LNCAP (cell line): ENCODE measurements around the gene DISP3.

Source experiments
- TF ChIP-seq, protein P1 (sequence below): fragments of 450-650 bp; IDR thresholded peaks from 2 replicates; pipeline ENCODE4 v1.5.1; 2017; ENCODE audit warnings: mild to moderate bottlenecking

The DISP3 gene

DNA sequence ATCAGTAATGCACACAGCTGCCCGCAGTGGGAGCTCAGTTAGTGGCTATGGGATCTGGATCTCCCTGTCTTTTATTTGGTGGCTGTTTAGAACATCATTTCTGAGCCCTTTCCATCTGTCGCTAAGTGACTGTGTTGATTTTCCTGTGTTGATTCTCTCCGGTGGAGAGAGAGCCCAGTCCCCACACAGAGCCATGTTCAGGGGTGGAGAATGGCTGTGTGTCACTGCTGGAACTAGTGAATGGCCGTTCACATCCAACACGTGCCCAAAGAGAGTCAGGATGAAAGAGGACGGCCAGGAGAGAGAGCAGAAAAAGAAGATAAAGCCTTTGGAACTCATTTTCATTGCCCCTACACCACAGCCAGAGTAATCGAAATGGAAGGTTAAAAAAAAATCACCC is 99.0 kb downstream of the DISP3 start:
- TF ChIP-seq, protein P1, sequence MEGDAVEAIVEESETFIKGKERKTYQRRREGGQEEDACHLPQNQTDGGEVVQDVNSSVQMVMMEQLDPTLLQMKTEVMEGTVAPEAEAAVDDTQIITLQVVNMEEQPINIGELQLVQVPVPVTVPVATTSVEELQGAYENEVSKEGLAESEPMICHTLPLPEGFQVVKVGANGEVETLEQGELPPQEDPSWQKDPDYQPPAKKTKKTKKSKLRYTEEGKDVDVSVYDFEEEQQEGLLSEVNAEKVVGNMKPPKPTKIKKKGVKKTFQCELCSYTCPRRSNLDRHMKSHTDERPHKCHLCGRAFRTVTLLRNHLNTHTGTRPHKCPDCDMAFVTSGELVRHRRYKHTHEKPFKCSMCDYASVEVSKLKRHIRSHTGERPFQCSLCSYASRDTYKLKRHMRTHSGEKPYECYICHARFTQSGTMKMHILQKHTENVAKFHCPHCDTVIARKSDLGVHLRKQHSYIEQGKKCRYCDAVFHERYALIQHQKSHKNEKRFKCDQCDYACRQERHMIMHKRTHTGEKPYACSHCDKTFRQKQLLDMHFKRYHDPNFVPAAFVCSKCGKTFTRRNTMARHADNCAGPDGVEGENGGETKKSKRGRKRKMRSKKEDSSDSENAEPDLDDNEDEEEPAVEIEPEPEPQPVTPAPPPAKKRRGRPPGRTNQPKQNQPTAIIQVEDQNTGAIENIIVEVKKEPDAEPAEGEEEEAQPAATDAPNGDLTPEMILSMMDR: no peak

DNA sequence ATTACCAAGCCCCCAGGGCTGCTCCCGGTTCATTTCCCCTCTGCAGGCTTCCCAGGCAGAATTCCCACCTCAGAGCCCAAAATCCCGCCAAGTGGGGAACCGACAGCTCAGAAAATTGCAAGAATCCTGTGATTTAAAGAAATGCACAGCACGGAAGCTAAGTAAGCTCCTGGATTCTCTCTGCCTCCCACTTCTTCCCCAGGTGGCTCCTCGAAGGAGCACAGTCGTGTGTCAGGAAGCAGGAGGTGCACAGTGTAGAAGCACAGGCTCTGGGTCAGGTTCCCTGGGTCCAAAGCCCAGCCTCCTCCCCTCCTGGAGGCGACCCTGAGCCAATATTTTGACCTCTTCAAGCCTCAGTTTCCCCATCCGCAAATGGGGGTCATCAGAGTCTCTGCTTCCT is 100.6 kb downstream of the DISP3 start:
- TF ChIP-seq, protein P1: no peak

DNA sequence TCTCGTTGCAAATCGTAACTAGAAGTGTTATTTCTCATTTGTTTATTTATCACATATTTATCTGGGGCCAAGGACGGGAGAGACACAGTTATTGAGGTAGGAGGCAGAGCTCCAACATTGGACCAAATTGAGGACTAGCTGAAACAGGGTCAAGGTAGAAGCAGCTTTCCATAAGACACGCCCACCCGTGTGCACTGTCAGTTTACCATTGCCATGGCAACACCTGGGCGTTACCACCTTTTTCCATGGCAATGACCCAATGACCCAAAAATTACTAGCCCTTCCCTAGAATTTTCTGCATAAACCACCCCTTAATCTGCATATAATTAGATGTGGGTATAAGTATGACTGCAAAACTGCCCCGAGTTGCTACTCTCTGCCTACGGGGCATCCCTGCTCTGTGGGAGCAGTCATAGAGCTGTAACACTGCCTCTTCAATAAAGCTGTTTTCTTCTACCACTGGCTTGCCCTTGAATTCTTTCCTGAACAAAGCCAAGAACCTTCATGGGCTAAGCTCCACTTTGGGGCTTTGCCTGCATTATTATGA is 102.6 kb downstream of the DISP3 start:
- TF ChIP-seq, protein P1: no peak

DNA sequence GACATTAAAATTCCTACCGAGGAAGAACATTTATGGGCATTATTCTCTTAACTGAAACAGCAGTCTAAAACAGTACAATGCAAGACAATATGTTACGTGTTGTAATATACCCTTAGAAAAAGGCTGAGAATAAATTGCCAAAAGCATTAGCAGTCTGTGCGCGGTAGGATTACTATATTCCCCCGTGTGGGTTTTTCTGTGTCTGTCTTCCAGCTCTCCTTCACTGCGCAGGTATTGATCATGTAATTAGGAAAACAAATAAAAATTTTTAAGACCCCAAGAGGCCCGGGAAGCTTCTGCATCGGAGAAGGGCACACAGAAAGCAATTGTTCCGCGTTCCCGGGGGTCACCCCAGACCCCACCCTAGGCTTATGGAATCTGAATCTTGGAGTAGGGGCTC is 106.4 kb downstream of the DISP3 start:
- TF ChIP-seq, protein P1: no peak
